HepG2 (cell line): ENCODE data around the gene NUAK1. TPM values are rescaled to one million over a fixed set of nuclear protein-coding genes. Genes with fewer than 3 reads are reported as not detected.
A peak's percentile ranks its signal among the peaks of the same experiment; 100 is the strongest.

Experiments used
- ATAC-seq: fragments of 200-7000 bp; cut with Tn5 transposase; 3 replicates; pipeline ENCODE4 v1.9.1; 2020; ENCODE audit warnings: mild to moderate bottlenecking, moderate library complexity
- BruUV-seq: library from RNA; stranded (reverse); fragments of 400-500 nt; replicated peaks from 2 replicates; lab custom pipeline; 2021; lab: Mats Ljungman, UMichigan
- CTCF ChIA-PET: fragments of 300-600 bp; formaldehyde crosslinking; extraction: SDS; loops from one replicate; lab custom pipeline; 2021; ENCODE audit warnings: low total read pairs, inconsistent platforms, low intra/inter-chr PET ratio; lab: Yijun Ruan, JAX
- POLR2A ChIA-PET: fragments of 350-600 bp; sonication (Branson Sonifier 250); formaldehyde crosslinking; loops from one replicate; lab custom pipeline; 2020; ENCODE audit warnings: antibody characterized with exemption, inconsistent platforms; lab: Yijun Ruan, JAX
- DNase-seq: peaks from one replicate; pipeline ENCODE4 v3.0.0-alpha.2; 2015; ENCODE audit warnings: low spot score
- FAIRE-seq: peaks from 3 replicates; lab custom pipeline; 2011; peaks lifted over from hg19 to GRCh38; lab: Jason Lieb, UNC
- H2AFZ ChIP-seq: one replicate; pipeline ENCODE4 v1.6.1; 2011; ENCODE audit warnings: low read length, inconsistent platforms
- H3K27ac ChIP-seq: fragments of 300-600 bp; 3 replicates; pipeline ENCODE4 v1.8.0; 2011; ENCODE audit warnings: mixed run types, mild to moderate bottlenecking, mixed read lengths, low read length, inconsistent platforms; ENCODE audit not compliant: insufficient read depth; ENCODE audit errors: extremely low read length
- H3K27me3 ChIP-seq, 2 experiments: fragments of 200-600 bp in 1 of 2; 2 replicates in 1 of 2; 3 replicates in 1 of 2; pipeline versions ENCODE4 v1.6.0 to v1.8.0; 2011; ENCODE audit warnings: low read length in 2 of 2, mild to moderate bottlenecking in 2 of 2, moderate library complexity in 2 of 2, inconsistent platforms in 1 of 2; ENCODE audit not compliant: insufficient read depth in 2 of 2, control insufficient read depth in 1 of 2
- H3K36me3 ChIP-seq, 2 experiments: fragments of 200-600 bp in 1 of 2; replicated peaks in 1 of 2; 2 replicates in 1 of 2; 3 replicates in 1 of 2; pipeline versions ENCODE4 v1.5.1 to v1.8.0; 2011; ENCODE audit warnings: low read length in 2 of 2, inconsistent platforms in 1 of 2; ENCODE audit not compliant: insufficient read depth in 2 of 2, control insufficient read depth in 1 of 2
- H3K4me1 ChIP-seq: 2 replicates; pipeline ENCODE4 v1.5.1; 2012; ENCODE audit warnings: low read length, inconsistent platforms; ENCODE audit not compliant: insufficient read depth
- H3K4me2 ChIP-seq: 2 replicates; pipeline ENCODE4 v1.6.0; 2011; ENCODE audit warnings: low read depth, low read length, inconsistent platforms
- H3K4me3 ChIP-seq, 3 experiments: fragments of 200-600 bp in 1 of 3; sonication (generic), shearing (Covaris generic) in 1 of 3; replicated peaks in 1 of 3; 2 replicates each; pipeline ENCODE4 v1.5.1; 2011 to 2016; ENCODE audit warnings: low read length in 3 of 3, inconsistent platforms in 2 of 3, low read depth in 2 of 3, mild to moderate bottlenecking in 2 of 3, control low read depth in 1 of 3, mixed read lengths in 1 of 3; ENCODE audit not compliant: insufficient read depth in 1 of 3
- H3K79me2 ChIP-seq: one replicate; pipeline ENCODE4 v1.6.1; 2011; ENCODE audit warnings: low read length, inconsistent platforms; ENCODE audit not compliant: insufficient read depth
- H3K9ac ChIP-seq: 2 replicates; pipeline ENCODE4 v1.6.0; 2011; ENCODE audit warnings: mild to moderate bottlenecking, low read depth, low read length, inconsistent platforms; ENCODE audit not compliant: insufficient read depth
- H3K9me3 ChIP-seq: 2 replicates; pipeline ENCODE4 v1.5.1; 2012; ENCODE audit warnings: mild to moderate bottlenecking, low read length
- H4K20me1 ChIP-seq: 2 replicates; pipeline ENCODE4 v1.6.0; 2011; ENCODE audit warnings: inconsistent platforms, mild to moderate bottlenecking, low read length, moderate library complexity; ENCODE audit not compliant: insufficient read depth
- AHR ChIP-seq: IDR thresholded peaks from 2 replicates; pipeline ENCODE4 v1.6.1; 2018; ENCODE audit warnings: missing genetic modification reagents, missing compliant biosample characterization
- ARID2 ChIP-seq: sonication (generic); formaldehyde crosslinking; IDR thresholded peaks from 2 replicates; pipeline ENCODE4 v1.8.1; 2022; ENCODE audit warnings: mild to moderate bottlenecking, missing genetic modification reagents, borderline replicate concordance
- BHLHE40 ChIP-seq: IDR thresholded peaks from 2 replicates; pipeline ENCODE4 v1.6.1; 2011; ENCODE audit warnings: low read length, improper control_type of control experiment
- ELF4 ChIP-seq: sonication (generic); formaldehyde crosslinking; IDR thresholded peaks from 2 replicates; pipeline ENCODE4 v1.5.0; 2020; ENCODE audit warnings: missing genetic modification reagents, mild to moderate bottlenecking, moderate library complexity, borderline replicate concordance
- ETV5 ChIP-seq: IDR thresholded peaks from 2 replicates; pipeline ENCODE4 v1.6.1; 2018; ENCODE audit warnings: missing biosample characterization, missing genetic modification reagents, inconsistent platforms, borderline replicate concordance
- GZF1 ChIP-seq: sonication (generic); formaldehyde crosslinking; IDR thresholded peaks from 2 replicates; pipeline ENCODE4 v1.5.1; 2020; ENCODE audit warnings: mild to moderate bottlenecking, missing genetic modification reagents
- IKZF5 ChIP-seq: IDR thresholded peaks from 2 replicates; pipeline ENCODE4 v1.6.1; 2018; ENCODE audit warnings: missing genetic modification reagents, mild to moderate bottlenecking, missing compliant biosample characterization
- MAFG ChIP-seq: sonication (generic); formaldehyde crosslinking; IDR thresholded peaks from 2 replicates; pipeline ENCODE4 v1.5.1; 2020; ENCODE audit warnings: mild to moderate bottlenecking, missing genetic modification reagents
- NFYC ChIP-seq: IDR thresholded peaks from 2 replicates; pipeline ENCODE4 v1.6.1; 2016; ENCODE audit warnings: missing genetic modification reagents, missing compliant biosample characterization
- PAWR ChIP-seq: sonication (generic); formaldehyde crosslinking; IDR thresholded peaks from 2 replicates; pipeline ENCODE4 v1.4.0; 2020; ENCODE audit warnings: missing genetic modification reagents, mild to moderate bottlenecking, borderline replicate concordance
- POLR2A ChIP-seq, 2 experiments: IDR thresholded peaks; 2 replicates each; pipeline ENCODE4 v1.6.1; 2011; ENCODE audit warnings: low read depth in 2 of 2, low read length in 2 of 2, mild to moderate bottlenecking in 1 of 2, moderate library complexity in 1 of 2; ENCODE audit not compliant: insufficient read depth in 1 of 2
- RFX5 ChIP-seq: IDR thresholded peaks from 2 replicates; pipeline ENCODE4 v1.6.1; 2011; ENCODE audit warnings: low read depth, low read length, improper control_type of control experiment
- SATB2 ChIP-seq: sonication (generic); formaldehyde crosslinking; IDR thresholded peaks from 2 replicates; pipeline ENCODE4 v1.5.0; 2020; ENCODE audit warnings: missing genetic modification reagents
- STAG1 ChIP-seq: sonication (generic); formaldehyde crosslinking; IDR thresholded peaks from 2 replicates; pipeline ENCODE4 v1.4.0; 2020; ENCODE audit warnings: missing genetic modification reagents
- TAF15 ChIP-seq: fragments of 200-400 bp; formaldehyde crosslinking; IDR thresholded peaks from one replicate; pipeline ENCODE4 v1.6.1; 2018; ENCODE audit warnings: mild to moderate bottlenecking, low read depth, low read length; ENCODE audit not compliant: poor library complexity, severe bottlenecking
- TGIF2 ChIP-seq: IDR thresholded peaks from 2 replicates; pipeline ENCODE4 v1.6.1; 2016; ENCODE audit warnings: control low read depth, missing compliant biosample characterization
- THAP11 ChIP-seq: IDR thresholded peaks from 2 replicates; pipeline ENCODE4 v1.6.1; 2016; ENCODE audit warnings: missing biosample characterization, missing genetic modification reagents
- TSC22D2 ChIP-seq: sonication (generic); formaldehyde crosslinking; IDR thresholded peaks from 2 replicates; pipeline ENCODE4 v1.5.1; 2020; ENCODE audit warnings: missing genetic modification reagents, mild to moderate bottlenecking, borderline replicate concordance
- ZFP36 ChIP-seq: fragments of 150-350 bp; IDR thresholded peaks from 2 replicates; pipeline ENCODE4 v1.6.1; 2018; ENCODE audit warnings: borderline replicate concordance, low read length, low read depth; ENCODE audit not compliant: partially characterized antibody
- ZNF224 ChIP-seq: sonication (generic); formaldehyde crosslinking; IDR thresholded peaks from 2 replicates; pipeline ENCODE4 v1.5.0; 2020; ENCODE audit warnings: mild to moderate bottlenecking, missing genetic modification reagents
- ZNF34 ChIP-seq: sonication (generic); formaldehyde crosslinking; IDR thresholded peaks from 2 replicates; pipeline ENCODE4 v1.4.0; 2020; ENCODE audit warnings: mild to moderate bottlenecking, missing genetic modification reagents, borderline replicate concordance
- ZNF776 ChIP-seq: sonication (generic); formaldehyde crosslinking; IDR thresholded peaks from 2 replicates; pipeline ENCODE4 v1.4.0; 2020; ENCODE audit warnings: mild to moderate bottlenecking, missing genetic modification reagents
- WGBS: methylation state at CpG from one replicate; pipeline ENCODE4 v1.1.6; 2017; ENCODE audit warnings: low lambda C conversion rate; 5-methylcytosine and 5-hydroxymethylcytosine counted together
- in situ Hi-C: cut with HindIII; loops from 2 replicates; pipeline ENCODE4 v1.10.0; 2017; ENCODE audit warnings: low pct_unique_long_range_greater_than_20kb; ENCODE audit not compliant: extremely low pct_ligation_motif_present
- intact Hi-C: fragments of 100-400 bp; cut with micrococcal nuclease; formaldehyde crosslinking; loops from one replicate; pipeline ENCODE4 v1.10.0; 2022; ENCODE audit not compliant: unreplicated experiment
- polyA plus RNA-seq, 8 experiments: library from polyadenylated mRNA; depleted of rRNA in 3 of 8; stranded (reverse) in 7 of 8; unstranded in 1 of 8; fragments of >200 nt; fragmentation: Illumina TruSeq in 4 of 8; extraction: Trizol in 4 of 8; gene quantifications; 2 replicates each; pipeline versions ENCODE4 v1.2.1 to v1.2.3, GENCODE V29; 2011 to 2016; ENCODE audit warnings: low read depth in 4 of 8, missing spikeins in 1 of 8, mixed read lengths in 1 of 8; ENCODE audit not compliant: insufficient read depth in 1 of 8
- total RNA-seq, 5 experiments: library from RNA; depleted of rRNA; stranded (reverse); fragments of >200 nt; fragmentation: Illumina TruSeq; extraction: Trizol; gene quantifications; 2 replicates each; pipeline ENCODE4 v1.2.3, GENCODE V29; 2016; ENCODE audit warnings: low read depth in 1 of 5
- TF ChIP-seq, protein P1 (sequence below): IDR thresholded peaks from 2 replicates; pipeline ENCODE4 v1.6.1; 2016; ENCODE audit warnings: missing compliant biosample characterization, missing genetic modification reagents, borderline replicate concordance
- TF ChIP-seq, protein P2 (sequence below): sonication (generic); formaldehyde crosslinking; IDR thresholded peaks from 2 replicates; pipeline ENCODE4 v1.4.0; 2020; ENCODE audit warnings: missing genetic modification reagents

NUAK1 gene
- total and polyA plus RNA-seq, 2 of the 13 experiments (the other 11 are each of a cell fraction or from before 2014, with no cell fraction given): 1.7 to 1.9 TPM

- CTCF ChIA-PET: no interaction called here
- BruUV-seq: no TSS peak
- POLR2A ChIA-PET: interaction anchor here (1.4 to 1.8 kb wide), 3 partner anchors 8 to 32 kb away, joined by 6 to 9 read pairs (median 6); partner anchors contain the start of gene NUAK1
- Histone ChIP-seq H2AFZ (no peak overlapping the region), H3K27ac (peak overlapping the region; percentile 32), H3K36me3 (no peaks in the 10 kb centered on the region), H3K4me3 (peak overlapping the region; percentile 4 to 34 (median 9); a peak in 3 of 6 replicates), H3K79me2 (no peaks in the 10 kb centered on the region), H4K20me1 (no peaks in the 10 kb centered on the region), H3K27me3 (no peaks in the 10 kb centered on the region), H3K9ac (peak overlapping the region; percentile 12; the same call in 1 of the 2 replicates), H3K9me3 (no peaks in the 10 kb centered on the region), H3K4me2 (peak overlapping the region; percentile 70), H3K4me1 (peaks cover 100% of the 10 kb centered on the region)
- ATAC-seq: peak; percentile 64
- intact Hi-C loops (loop anchor here (2.0 kb wide), 1 partner anchor 33 kb away; no protein-coding TSS in a partner anchor), in situ Hi-C loops (loop anchor here (5.0 to 10.0 kb wide), 3 partner anchors 47 to 424 kb away; no protein-coding TSS in a partner anchor)
- peak; percentile 80 for DNase-seq
- WGBS: 0% methylated on average over 5 of the region's 5 CpGs
- FAIRE-seq: peak; percentile 54
- TF ChIP-seq ETV5 (CRISPR knock-in tag) (no peak), ZFP36 (no peak), SATB2 (CRISPR knock-in tag) (no peak), ZNF776 (CRISPR knock-in tag) (no peak), ELF4 (CRISPR knock-in tag) (no peak), TAF15 (no peak), BHLHE40 (no peak), GZF1 (CRISPR knock-in tag) (no peak), NFYC (CRISPR knock-in tag) (no peak), TGIF2 (no peak), AHR (CRISPR knock-in tag) (no peak), IKZF5 (CRISPR knock-in tag) (0 out of 2 replicates have a peak, but pooled peaks have one; percentile 31), PAWR (CRISPR knock-in tag) (no peak), POLR2A (IDR thresholded peaks at IDR 0.05; ENCODE audit: insufficient read depth in 1 of 2, low read depth in 2 of 2, low read length in 2 of 2) (no peak), ARID2 (CRISPR knock-in tag) (no peak), RFX5 (no peak), ZNF34 (CRISPR knock-in tag) (no peak), TSC22D2 (no peak), STAG1 (CRISPR knock-in tag) (peak; percentile 20), MAFG (no peak), ZNF224 (CRISPR knock-in tag) (no peak), THAP11 (CRISPR knock-in tag) (no peak)
- TF ChIP-seq, protein P1, sequence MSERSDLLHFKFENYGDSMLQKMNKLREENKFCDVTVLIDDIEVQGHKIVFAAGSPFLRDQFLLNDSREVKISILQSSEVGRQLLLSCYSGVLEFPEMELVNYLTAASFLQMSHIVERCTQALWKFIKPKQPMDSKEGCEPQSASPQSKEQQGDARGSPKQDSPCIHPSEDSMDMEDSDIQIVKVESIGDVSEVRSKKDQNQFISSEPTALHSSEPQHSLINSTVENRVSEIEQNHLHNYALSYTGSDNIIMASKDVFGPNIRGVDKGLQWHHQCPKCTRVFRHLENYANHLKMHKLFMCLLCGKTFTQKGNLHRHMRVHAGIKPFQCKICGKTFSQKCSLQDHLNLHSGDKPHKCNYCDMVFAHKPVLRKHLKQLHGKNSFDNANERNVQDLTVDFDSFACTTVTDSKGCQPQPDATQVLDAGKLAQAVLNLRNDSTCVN (CRISPR knock-in tag): no peak
- TF ChIP-seq, protein P2, sequence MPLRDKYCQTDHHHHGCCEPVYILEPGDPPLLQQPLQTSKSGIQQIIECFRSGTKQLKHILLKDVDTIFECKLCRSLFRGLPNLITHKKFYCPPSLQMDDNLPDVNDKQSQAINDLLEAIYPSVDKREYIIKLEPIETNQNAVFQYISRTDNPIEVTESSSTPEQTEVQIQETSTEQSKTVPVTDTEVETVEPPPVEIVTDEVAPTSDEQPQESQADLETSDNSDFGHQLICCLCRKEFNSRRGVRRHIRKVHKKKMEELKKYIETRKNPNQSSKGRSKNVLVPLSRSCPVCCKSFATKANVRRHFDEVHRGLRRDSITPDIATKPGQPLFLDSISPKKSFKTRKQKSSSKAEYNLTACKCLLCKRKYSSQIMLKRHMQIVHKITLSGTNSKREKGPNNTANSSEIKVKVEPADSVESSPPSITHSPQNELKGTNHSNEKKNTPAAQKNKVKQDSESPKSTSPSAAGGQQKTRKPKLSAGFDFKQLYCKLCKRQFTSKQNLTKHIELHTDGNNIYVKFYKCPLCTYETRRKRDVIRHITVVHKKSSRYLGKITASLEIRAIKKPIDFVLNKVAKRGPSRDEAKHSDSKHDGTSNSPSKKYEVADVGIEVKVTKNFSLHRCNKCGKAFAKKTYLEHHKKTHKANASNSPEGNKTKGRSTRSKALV (CRISPR knock-in tag): no peak
Measured at GRCh38 chr12:106131676-106132075, 7.1 kb downstream of the NUAK1 start.
